ENCODE measurements around the gene TRIO. TPM values are rescaled to one million over a fixed set of nuclear protein-coding genes. Genes with fewer than 3 reads are reported as not detected.
"Not testable (repeated sequence)": the region's sequence is repeated elsewhere in the genome, so short reads cannot be mapped to it uniquely, and the experiment has no call there.

Gene TRIO
- total RNA-seq, 1 donor from 2014 or later: 381 TPM

GRCh38 chr5:14359069-14360043 is 216.2 kb downstream of the TRIO start:
- DNase-seq: peak; percentile 43

- DNase-seq: no peak
These were observed 219.3 kb downstream of the TRIO start for GRCh38 chr5:14362491-14362890.

GRCh38 chr5:14364096-14364495 is 221.0 kb downstream of the TRIO start:
- no peak for DNase-seq

GRCh38 chr5:14364576-14365472 is 221.7 kb downstream of the TRIO start:
- no peak for DNase-seq

- no peak for DNase-seq
These were observed 222.8 kb downstream of the TRIO start for GRCh38 chr5:14365831-14366430.

- DNase-seq: no peak
These were observed 223.6 kb downstream of the TRIO start for GRCh38 chr5:14366763-14367162.

GRCh38 chr5:14367364-14367763 is 224.2 kb downstream of the TRIO start:
- no peak for DNase-seq

GRCh38 chr5:14369780-14370179 is 226.6 kb downstream of the TRIO start:
- DNase-seq: no peak

GRCh38 chr5:14370386-14370785 is 227.2 kb downstream of the TRIO start:
- no peak for DNase-seq

GRCh38 chr5:14373685-14374084 is 230.5 kb downstream of the TRIO start:
- DNase-seq: no peak

GRCh38 chr5:14374100-14374499 is 231.0 kb downstream of the TRIO start:
- no peak for DNase-seq

- DNase-seq: no peak
These were observed 233.6 kb downstream of the TRIO start for GRCh38 chr5:14376789-14377188.

- DNase-seq: no peak
These were observed 236.8 kb downstream of the TRIO start for GRCh38 chr5:14379739-14380497.

GRCh38 chr5:14380712-14381111 is 237.6 kb downstream of the TRIO start:
- DNase-seq: no peak

- no peak for DNase-seq
These were observed 239.5 kb downstream of the TRIO start for GRCh38 chr5:14382640-14383039.

GRCh38 chr5:14383923-14384322 is 240.8 kb downstream of the TRIO start:
- DNase-seq: peak; percentile 34

- DNase-seq: no peak
These were observed 241.9 kb downstream of the TRIO start for GRCh38 chr5:14385019-14385418.

- DNase-seq: no peak
These were observed 243.9 kb downstream of the TRIO start for GRCh38 chr5:14386884-14387624.

- DNase-seq: no peak
These were observed 245.6 kb downstream of the TRIO start for GRCh38 chr5:14388741-14389140.

- DNase-seq: not testable (repeated sequence)
These were observed 249.4 kb downstream of the TRIO start for GRCh38 chr5:14392552-14392951.

GRCh38 chr5:14394365-14394764 is 251.2 kb downstream of the TRIO start:
- no peak for DNase-seq

All from occipital lobe (tissue), 2 donors.